HG02938 (cell line): ENCODE measurements around the gene PTPRN2.
"Not testable (repeated sequence)": the region's sequence is repeated elsewhere in the genome, so short reads cannot be mapped to it uniquely, and the experiment has no call there.

Experiments used
- ATAC-seq: cut with Tn5 transposase; IDR thresholded peaks from one replicate; pipeline ENCODE4 v1.9.1; 2021; ENCODE audit warnings: mild to moderate bottlenecking, moderate library complexity; ENCODE audit not compliant: unreplicated experiment

Gene PTPRN2

GRCh38 chr7:157707983-157708918 lies 879.4 kb downstream of the PTPRN2 start:
- ATAC-seq = no peak

- no peak for ATAC-seq
Observed at GRCh38 chr7:157704365-157704764, 883.3 kb downstream of the PTPRN2 start.

DNA sequence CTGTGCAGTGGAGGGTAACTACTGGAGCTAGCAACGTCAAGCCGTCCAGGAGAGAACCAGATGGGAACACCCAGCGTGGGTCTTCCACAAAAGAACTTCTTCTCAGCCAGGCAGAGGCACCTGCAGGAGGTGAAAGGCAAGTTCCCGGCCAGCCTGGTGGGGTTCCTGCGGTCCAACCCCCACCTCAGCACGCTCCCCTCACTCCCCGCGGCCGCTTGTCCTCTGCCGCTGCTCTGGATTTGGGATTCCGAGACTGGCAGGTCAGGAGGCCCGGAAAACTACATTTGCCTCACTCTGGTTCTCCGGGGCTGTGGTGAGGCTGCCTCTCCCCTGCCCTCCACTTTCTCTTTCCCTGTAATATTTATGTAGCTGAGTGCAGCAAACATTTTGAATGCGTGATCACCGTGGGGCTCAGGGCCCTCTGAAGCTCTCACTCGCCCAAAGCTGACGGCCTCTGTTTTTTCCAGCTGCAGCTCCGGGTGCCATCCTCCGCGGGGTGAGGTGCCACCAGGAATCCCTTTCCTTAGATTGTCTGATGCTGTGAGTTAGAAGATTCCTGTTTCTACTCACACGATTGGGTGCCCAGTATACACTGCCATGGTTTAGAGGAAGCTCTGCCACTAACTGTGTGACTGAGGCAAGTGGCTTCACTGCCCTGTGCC lies 884.0 kb downstream of the PTPRN2 start:
- no peak for ATAC-seq

GRCh38 chr7:157703131-157703530 lies 884.5 kb downstream of the PTPRN2 start:
- ATAC-seq = no peak

GRCh38 chr7:157702311-157703023 lies 885.2 kb downstream of the PTPRN2 start:
- no peak for ATAC-seq

GRCh38 chr7:157701395-157702180 lies 886.0 kb downstream of the PTPRN2 start:
- not testable (repeated sequence) for ATAC-seq

- ATAC-seq = no peak
Observed at GRCh38 chr7:157700231-157701005, 887.2 kb downstream of the PTPRN2 start.

DNA sequence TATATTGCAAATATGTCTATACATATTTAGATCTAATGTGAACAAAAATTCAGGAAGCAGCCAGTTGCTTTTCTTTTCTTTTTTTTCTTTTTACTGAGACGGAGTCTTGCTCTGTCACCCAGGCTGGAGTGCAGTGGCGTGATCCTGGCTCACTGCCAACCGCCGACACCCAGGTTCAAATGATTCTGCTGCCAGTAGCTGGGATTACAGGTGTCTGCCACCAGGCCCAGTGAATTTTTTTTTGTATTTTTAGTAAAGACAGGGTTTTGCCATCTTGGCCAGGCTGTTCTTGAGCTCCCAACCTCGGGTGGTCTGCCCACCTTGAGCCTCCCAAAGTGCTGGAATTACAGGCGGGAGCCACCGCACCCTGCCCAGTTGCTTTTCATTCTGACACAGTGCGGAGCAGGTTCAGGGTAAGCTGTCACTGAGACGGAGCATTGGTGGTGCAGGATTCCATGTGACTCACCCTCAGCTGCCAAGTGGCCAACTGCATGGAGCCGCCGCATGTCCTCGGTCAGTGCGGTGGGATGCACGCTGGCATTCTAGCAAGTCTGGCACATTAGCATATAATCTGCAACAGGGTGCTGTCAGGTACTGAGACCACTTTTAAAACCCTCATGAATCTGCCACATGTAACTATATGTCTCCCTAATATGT lies 888.1 kb downstream of the PTPRN2 start:
- ATAC-seq = no peak

DNA sequence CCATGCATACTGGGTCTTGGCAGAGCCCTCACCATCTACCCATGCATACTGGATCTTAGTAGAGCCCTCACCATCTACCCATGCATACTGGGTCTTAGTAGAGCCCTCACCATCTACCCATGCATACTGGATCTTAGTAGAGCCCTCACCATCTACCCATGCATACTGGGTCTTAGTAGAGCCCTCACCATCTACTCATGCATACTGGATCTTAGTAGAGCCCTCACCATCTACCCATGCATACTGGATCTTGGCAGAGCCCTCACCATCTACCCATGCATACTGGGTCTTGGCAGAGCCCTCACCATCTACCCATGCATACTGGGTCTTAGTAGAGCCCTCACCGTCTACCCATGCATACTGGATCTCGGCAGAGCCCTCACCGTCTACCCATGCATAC lies 890.3 kb downstream of the PTPRN2 start:
- not testable (repeated sequence) for ATAC-seq

GRCh38 chr7:157695609-157696008 lies 892.0 kb downstream of the PTPRN2 start:
- not testable (repeated sequence) for ATAC-seq

DNA sequence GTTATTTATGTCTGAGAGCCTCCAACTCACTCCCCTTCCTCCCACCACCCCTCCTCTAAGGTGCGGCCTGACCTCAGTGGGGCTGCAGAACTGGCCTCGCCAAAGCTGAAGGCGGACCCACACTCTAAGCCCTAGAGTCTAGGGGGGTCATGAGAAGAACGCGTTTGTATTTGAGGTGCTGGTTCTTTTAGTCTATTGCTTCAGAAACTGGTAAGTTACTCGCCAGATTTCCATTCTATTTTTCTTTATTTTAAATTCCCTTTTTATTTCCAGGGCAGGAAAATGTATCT lies 893.3 kb downstream of the PTPRN2 start:
- no peak for ATAC-seq

- no peak for ATAC-seq
Observed at GRCh38 chr7:157693521-157694375, 893.9 kb downstream of the PTPRN2 start.

DNA sequence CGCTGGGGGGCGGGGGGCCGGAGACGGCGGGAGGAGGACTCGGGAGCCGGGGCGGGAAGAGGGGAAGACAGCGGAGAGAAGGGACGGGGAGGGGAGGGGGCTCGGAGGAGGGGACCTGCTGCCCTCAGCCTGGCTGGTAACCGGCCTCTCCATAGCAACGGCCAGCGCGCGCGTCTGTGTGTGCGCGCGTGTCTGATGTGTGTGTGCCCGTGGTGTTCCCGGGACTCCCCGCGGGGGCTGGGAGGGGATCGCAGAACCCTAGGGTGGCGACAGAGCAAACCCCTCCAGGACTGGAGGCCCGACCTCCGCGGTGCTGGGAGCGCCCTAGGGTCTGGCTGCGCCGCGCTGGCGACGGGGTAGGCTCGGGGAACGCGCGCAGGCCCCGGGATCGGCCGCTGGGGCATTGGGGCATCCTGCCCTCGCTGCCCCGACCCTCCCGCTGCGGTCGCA lies 894.5 kb downstream of the PTPRN2 start:
- no peak for ATAC-seq

- ATAC-seq = no peak
Observed at GRCh38 chr7:157692460-157693011, 895.1 kb downstream of the PTPRN2 start.

- ATAC-seq = no peak
Observed at GRCh38 chr7:157691586-157692459, 895.8 kb downstream of the PTPRN2 start.

DNA sequence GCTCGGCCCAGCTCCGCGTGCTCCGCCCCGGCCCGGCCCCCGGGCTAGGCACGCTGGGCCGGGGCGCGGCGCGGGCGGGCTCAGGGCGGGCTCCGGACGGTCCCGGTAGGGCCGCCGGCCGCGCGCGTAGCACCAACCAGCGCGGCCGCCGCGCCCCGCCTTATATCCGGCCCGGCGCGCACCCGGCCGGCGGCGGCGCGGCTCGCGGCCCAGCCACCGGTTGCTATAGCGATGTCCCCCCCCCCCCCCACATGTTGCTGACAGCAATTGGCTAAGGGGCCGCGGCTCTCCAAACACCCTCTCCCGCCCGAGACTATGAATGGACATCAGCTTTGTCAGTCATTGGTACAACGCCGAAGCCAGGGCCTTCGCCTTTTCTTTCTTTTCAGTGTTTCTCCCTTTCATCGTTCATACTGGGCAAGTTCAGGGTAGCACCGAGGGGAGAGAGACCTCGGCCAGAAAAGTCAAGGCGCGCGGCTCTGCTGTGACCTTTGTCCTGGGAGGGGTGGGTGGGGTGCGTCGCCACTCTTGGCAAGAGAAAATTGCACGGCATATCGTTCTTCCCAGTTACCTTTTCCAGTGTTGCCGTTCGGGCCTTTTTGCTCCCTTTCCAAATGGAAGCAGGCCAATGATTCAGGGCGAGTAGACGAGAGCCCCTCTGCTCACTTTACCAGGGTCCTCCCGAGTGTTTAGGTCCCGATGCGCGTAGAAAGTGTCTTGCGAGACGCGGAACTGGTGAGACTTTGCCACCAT lies 896.6 kb downstream of the PTPRN2 start:
- ATAC-seq = no peak
